ENCODE measurements around the gene TFAP2D. TPM values are rescaled to one million over a fixed set of nuclear protein-coding genes. Genes with fewer than 3 reads are reported as not detected.

Gene TFAP2D
- total RNA-seq, 1 donor from 2014 or later: not detected

DNA sequence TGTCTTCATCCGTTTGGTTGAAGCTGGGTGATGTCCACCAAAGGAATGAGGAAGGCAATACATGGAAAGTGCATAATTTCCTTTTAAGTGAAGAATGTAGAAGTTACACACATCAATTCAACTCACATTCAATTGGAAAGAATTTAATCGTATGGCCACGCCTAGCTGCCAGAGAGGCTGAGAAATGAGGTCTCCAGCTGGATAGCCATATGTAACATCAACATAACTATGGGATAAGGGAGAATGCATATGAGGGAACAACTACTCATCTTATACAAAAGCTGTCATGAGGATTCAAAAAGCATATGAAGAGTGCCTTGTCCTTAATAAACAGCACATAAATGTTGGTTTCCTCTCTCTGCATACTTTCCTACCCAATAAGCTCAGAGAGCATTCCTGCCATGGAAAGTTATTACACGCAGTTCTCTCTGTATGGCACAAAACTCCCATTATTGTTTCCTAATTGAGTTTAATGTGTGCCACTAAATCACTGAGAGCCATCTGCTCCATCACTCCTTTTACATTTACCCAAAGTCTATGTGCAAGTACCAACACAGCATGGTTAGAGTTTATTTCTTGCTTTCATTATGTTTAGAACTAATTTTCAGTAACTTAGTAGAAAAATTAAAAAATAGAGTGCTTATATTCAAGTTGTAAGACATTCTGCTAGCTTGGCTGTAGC lies 21.4 kb upstream of the TFAP2D start:
- H3K4me1 Mint-ChIP-seq (ENCODE audit: low read depth, unreplicated experiment): no peaks in the 10 kb centered on the region
- H3K4me3 Mint-ChIP-seq (ENCODE audit: unreplicated experiment): no peak overlapping the region
- H3K27me3 Mint-ChIP-seq (ENCODE audit: unreplicated experiment): no peaks in the 10 kb centered on the region
- TF ChIP-seq, protein P1, sequence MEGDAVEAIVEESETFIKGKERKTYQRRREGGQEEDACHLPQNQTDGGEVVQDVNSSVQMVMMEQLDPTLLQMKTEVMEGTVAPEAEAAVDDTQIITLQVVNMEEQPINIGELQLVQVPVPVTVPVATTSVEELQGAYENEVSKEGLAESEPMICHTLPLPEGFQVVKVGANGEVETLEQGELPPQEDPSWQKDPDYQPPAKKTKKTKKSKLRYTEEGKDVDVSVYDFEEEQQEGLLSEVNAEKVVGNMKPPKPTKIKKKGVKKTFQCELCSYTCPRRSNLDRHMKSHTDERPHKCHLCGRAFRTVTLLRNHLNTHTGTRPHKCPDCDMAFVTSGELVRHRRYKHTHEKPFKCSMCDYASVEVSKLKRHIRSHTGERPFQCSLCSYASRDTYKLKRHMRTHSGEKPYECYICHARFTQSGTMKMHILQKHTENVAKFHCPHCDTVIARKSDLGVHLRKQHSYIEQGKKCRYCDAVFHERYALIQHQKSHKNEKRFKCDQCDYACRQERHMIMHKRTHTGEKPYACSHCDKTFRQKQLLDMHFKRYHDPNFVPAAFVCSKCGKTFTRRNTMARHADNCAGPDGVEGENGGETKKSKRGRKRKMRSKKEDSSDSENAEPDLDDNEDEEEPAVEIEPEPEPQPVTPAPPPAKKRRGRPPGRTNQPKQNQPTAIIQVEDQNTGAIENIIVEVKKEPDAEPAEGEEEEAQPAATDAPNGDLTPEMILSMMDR (IDR thresholded peaks at IDR 0.05; ENCODE audit: partially characterized antibody, unreplicated experiment): no peak
- H3K9me3 Mint-ChIP-seq (ENCODE audit: unreplicated experiment): no peaks in the 10 kb centered on the region
- H3K36me3 Mint-ChIP-seq (ENCODE audit: unreplicated experiment): no peaks in the 10 kb centered on the region
- no peak overlapping the region for H3K27ac Mint-ChIP-seq (ENCODE audit: unreplicated experiment)
- DNase-seq: no peak

DNA sequence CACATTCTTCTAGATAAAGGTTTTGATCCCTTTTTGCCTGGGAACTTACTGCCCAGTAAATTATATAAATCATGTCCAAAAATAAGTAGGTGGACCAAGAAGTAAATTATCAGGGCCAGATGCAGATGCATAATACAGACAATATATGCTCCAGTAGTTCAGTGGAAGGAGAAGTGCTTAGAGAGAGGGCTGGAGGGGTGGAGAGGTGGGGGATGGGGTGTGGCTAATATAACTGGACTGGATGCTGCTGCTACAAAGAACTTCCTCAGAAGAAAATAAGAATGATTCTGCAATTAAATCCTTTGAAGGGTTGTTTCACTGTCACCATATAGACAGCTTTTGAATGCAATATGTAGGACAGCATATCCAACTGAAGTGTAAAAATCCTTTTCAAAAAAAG lies 14.8 kb upstream of the TFAP2D start:
- Mint-ChIP-seq H3K27me3 (ENCODE audit: unreplicated experiment) (peaks cover 2% of the 10 kb centered on the region), H3K27ac (ENCODE audit: unreplicated experiment) (no peak overlapping the region), H3K9me3 (ENCODE audit: unreplicated experiment) (no peaks in the 10 kb centered on the region), H3K4me1 (ENCODE audit: low read depth, unreplicated experiment) (peaks cover 5% of the 10 kb centered on the region), H3K36me3 (ENCODE audit: unreplicated experiment) (no peaks in the 10 kb centered on the region), H3K4me3 (ENCODE audit: unreplicated experiment) (no peak overlapping the region)
- no peak for DNase-seq
- TF ChIP-seq, protein P1 (IDR thresholded peaks at IDR 0.05; ENCODE audit: partially characterized antibody, unreplicated experiment): no peak

DNA sequence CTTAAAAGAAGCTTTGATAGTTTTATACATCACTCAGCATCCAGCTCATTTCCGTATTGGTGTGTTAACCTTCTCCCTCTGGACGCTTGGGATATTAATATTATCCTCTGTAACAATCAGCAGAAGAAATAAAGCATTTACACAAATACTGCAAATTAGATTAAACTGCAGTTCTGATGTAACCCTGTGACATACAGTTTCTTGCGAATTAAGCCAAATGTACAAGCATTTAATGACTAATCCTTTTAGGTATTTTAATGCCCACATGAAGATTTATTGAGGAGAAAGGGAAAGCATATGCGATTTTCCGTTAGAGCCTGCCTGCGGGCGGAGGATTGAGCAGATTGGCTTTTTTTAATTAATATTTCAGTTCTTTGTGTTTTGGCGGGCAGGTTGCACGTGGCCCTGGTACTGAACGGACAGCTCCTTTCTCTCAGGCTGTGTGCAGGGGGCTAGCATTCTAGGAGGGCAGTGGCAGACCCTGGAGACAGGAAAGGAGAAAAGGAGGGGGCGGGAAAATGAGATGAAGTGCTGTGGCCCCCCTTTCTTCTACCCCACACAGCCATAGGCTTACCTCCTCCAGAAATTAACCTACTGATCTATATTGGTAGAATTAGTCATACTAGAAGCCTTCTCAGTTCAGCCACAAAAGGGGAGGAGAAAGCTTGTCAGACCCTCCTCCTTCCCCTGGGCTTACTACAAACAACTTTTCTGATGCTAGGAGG lies 14.1 kb upstream of the TFAP2D start:
- peak overlapping the region; percentile 45 for H3K27ac Mint-ChIP-seq (ENCODE audit: unreplicated experiment)
- H3K4me3 Mint-ChIP-seq (ENCODE audit: unreplicated experiment): no peak overlapping the region
- H3K9me3 Mint-ChIP-seq (ENCODE audit: unreplicated experiment): no peaks in the 10 kb centered on the region
- no peak for DNase-seq
- TF ChIP-seq, protein P1 (IDR thresholded peaks at IDR 0.05; ENCODE audit: partially characterized antibody, unreplicated experiment): no peak
- H3K27me3 Mint-ChIP-seq (ENCODE audit: unreplicated experiment): peaks cover 2% of the 10 kb centered on the region
- peaks cover 5% of the 10 kb centered on the region for H3K4me1 Mint-ChIP-seq (ENCODE audit: low read depth, unreplicated experiment)
- no peaks in the 10 kb centered on the region for H3K36me3 Mint-ChIP-seq (ENCODE audit: unreplicated experiment)

DNA sequence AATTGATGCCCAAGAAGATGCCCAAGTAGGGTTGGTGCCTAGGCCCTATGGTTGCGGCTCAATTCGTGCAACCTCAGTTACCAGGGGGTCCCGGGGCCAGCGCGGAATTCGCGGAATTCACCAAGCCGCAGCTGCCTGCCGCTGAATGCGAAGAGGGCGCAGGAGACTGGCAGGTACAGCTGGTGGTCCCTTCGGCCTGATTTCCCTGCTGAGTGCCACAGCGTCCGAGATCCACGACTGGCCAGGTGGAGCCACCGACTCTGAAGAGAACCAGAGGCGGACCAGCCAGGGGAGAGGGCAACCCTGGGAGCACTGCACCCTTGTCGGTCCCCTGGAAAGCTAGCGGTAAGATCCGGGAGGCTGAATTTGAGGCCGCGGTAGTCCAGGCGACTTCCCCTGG lies 6.8 kb upstream of the TFAP2D start:
- no peak for DNase-seq
- Mint-ChIP-seq H3K9me3 (ENCODE audit: unreplicated experiment) (peaks cover 11% of the 10 kb centered on the region), H3K4me3 (ENCODE audit: unreplicated experiment) (no peak overlapping the region), H3K27ac (ENCODE audit: unreplicated experiment) (no peak overlapping the region), H3K36me3 (ENCODE audit: unreplicated experiment) (peaks cover 7% of the 10 kb centered on the region), H3K27me3 (ENCODE audit: unreplicated experiment) (peaks cover 30% of the 10 kb centered on the region), H3K4me1 (ENCODE audit: low read depth, unreplicated experiment) (peaks cover 9% of the 10 kb centered on the region)
- TF ChIP-seq, protein P1 (IDR thresholded peaks at IDR 0.05; ENCODE audit: partially characterized antibody, unreplicated experiment): no peak

DNA sequence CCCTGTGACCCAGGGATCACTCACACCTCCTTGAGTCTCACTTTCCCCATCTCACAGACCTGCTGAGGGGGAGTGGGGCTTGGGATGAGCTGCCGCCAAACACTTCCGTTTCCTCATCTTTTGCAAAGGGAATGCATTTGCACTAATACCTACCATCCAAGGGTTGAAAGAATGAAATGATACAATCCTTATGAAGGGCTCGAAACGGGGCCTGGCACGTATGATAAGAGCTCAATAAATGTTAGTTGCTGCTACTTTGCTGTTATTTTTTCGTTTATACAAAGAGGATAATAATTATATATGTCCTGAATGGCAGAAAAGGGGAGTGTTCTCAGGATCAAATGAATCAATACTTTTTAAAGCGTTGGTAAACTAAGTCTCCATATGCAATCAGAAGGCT lies 6.1 kb upstream of the TFAP2D start:
- peaks cover 7% of the 10 kb centered on the region for H3K36me3 Mint-ChIP-seq (ENCODE audit: unreplicated experiment)

More for the DNA sequence above, 6.1 kb upstream of the TFAP2D start:
- H3K4me1 Mint-ChIP-seq (ENCODE audit: low read depth, unreplicated experiment): peaks cover 9% of the 10 kb centered on the region
- DNase-seq: no peak
- peak overlapping the region; percentile 79 for H3K4me3 Mint-ChIP-seq (ENCODE audit: unreplicated experiment)
- H3K27ac Mint-ChIP-seq (ENCODE audit: unreplicated experiment): no peak overlapping the region
- H3K27me3 Mint-ChIP-seq (ENCODE audit: unreplicated experiment): peaks cover 30% of the 10 kb centered on the region
- H3K9me3 Mint-ChIP-seq (ENCODE audit: unreplicated experiment): peaks cover 11% of the 10 kb centered on the region
- TF ChIP-seq, protein P1 (IDR thresholded peaks at IDR 0.05; ENCODE audit: partially characterized antibody, unreplicated experiment): no peak

Data from glutamatergic neuron (in vitro differentiated cells).